A549 (cell line): Measurements from ENCODE around the gene NCCRP1.

ENCODE experiments used
- CEBPB ChIP-seq, 2 experiments: fragments of >200 bp in 1 of 2; sonication (Bioruptor Twin) in 1 of 2; formaldehyde crosslinking in 1 of 2; IDR thresholded peaks; 2 replicates each; pipeline ENCODE4 v1.6.1; 2012 to 2016
- CTCF ChIP-seq: fragments of >200 bp; sonication (Bioruptor Twin); formaldehyde crosslinking; IDR thresholded peaks from 3 replicates; pipeline ENCODE4 v1.5.1; 2016
- EP300 ChIP-seq, 2 experiments: fragments of >200 bp; sonication (Bioruptor Twin); formaldehyde crosslinking; IDR thresholded peaks; 2 replicates in 1 of 2; 3 replicates in 1 of 2; pipeline ENCODE4 v1.6.1; 2016 to 2017
- KDM5A ChIP-seq: fragments of 200-600 bp; sonication (generic); IDR thresholded peaks from 2 replicates; pipeline ENCODE4 v1.6.1; 2016; ENCODE audit warnings: antibody characterized with exemption, mild to moderate bottlenecking
- MAX ChIP-seq: IDR thresholded peaks from 2 replicates; pipeline ENCODE4 v1.6.1; 2012
- NR3C1 ChIP-seq: fragments of >200 bp; sonication (Bioruptor Twin); formaldehyde crosslinking; IDR thresholded peaks from 3 replicates; pipeline ENCODE4 v1.6.1; 2017
- POLR2AphosphoS2 ChIP-seq: conservative IDR thresholded peaks from 2 replicates; pipeline ENCODE4 v1.6.1; 2012; ENCODE audit warnings: low read length, improper control_type of control experiment, inconsistent platforms
- RFX5 ChIP-seq: fragments of 450-650 bp; IDR thresholded peaks from 2 replicates; pipeline ENCODE4 v1.7.1; 2014; ENCODE audit warnings: antibody characterized with exemption, mild to moderate bottlenecking, moderate library complexity
- USF2 ChIP-seq: fragments of 450-650 bp; IDR thresholded peaks from 2 replicates; pipeline ENCODE4 v1.6.1; 2014; ENCODE audit warnings: antibody characterized with exemption

GRCh38 chr19:39200803-39201115 lies 4.0 kb downstream of the NCCRP1 start:
- TF ChIP-seq MAX (no peak), CTCF (no peak), POLR2AphosphoS2 (no peak), USF2 (no peak), NR3C1 (no peak), KDM5A (no peak), EP300 (IDR thresholded peaks at IDR 0.05) (no peak), CEBPB (IDR thresholded peaks at IDR 0.05) (no peak), RFX5 (no peak)
